ENCODE data around the gene DTX1.

GRCh38 chr12:113069149-113069548 is 12.6 kb downstream of the DTX1 start:
- TF ChIP-seq GATA3 (IDR thresholded peaks at IDR 0.05; ENCODE audit: low read depth, low read length), result no peak
- no peak for TF ChIP-seq GATA2 (IDR thresholded peaks at IDR 0.05; ENCODE audit: low read depth, low read length)

Data from SH-SY5Y (cell line).